ENCODE results near the gene RALGPS1.

Gene RALGPS1

GRCh38 chr9:127139071-127139731 lies 224.6 kb downstream of the RALGPS1 start:
- TF ChIP-seq CTCF (IDR thresholded peaks at IDR 0.05) = no peak
- no peak overlapping the region for H3K4me3 ChIP-seq (ENCODE audit: low read depth in 1 of 2, low read length in 1 of 2)
- H3K27ac ChIP-seq = no peak overlapping the region
- H3K9me3 ChIP-seq = no peaks in the 10 kb centered on the region
- H3K36me3 ChIP-seq = no peaks in the 10 kb centered on the region
- H3K27me3 ChIP-seq = no peaks in the 10 kb centered on the region
- no peaks in the 10 kb centered on the region for H3K4me1 ChIP-seq (ENCODE audit: control insufficient read depth in 1 of 2, insufficient read depth in 1 of 2, low read depth in 1 of 2, low read length in 1 of 2)

- Histone ChIP-seq H3K9me3 (no peaks in the 10 kb centered on the region), H3K36me3 (no peaks in the 10 kb centered on the region), H3K27ac (no peak overlapping the region), H3K27me3 (no peaks in the 10 kb centered on the region), H3K4me1 (ENCODE audit: control insufficient read depth in 1 of 2, insufficient read depth in 1 of 2, low read depth in 1 of 2, low read length in 1 of 2) (no peaks in the 10 kb centered on the region), H3K4me3 (ENCODE audit: low read depth in 1 of 2, low read length in 1 of 2) (no peak overlapping the region)
- TF ChIP-seq CTCF (IDR thresholded peaks at IDR 0.05) = no peak
These were observed 225.2 kb downstream of the RALGPS1 start for GRCh38 chr9:127139775-127140174.

GRCh38 chr9:127140181-127140580 lies 225.6 kb downstream of the RALGPS1 start:
- no peak overlapping the region for H3K27ac ChIP-seq
- no peaks in the 10 kb centered on the region for H3K27me3 ChIP-seq
- TF ChIP-seq CTCF (IDR thresholded peaks at IDR 0.05) = no peak
- no peaks in the 10 kb centered on the region for H3K36me3 ChIP-seq
- no peak overlapping the region for H3K4me3 ChIP-seq (ENCODE audit: low read depth in 1 of 2, low read length in 1 of 2)
- no peaks in the 10 kb centered on the region for H3K4me1 ChIP-seq (ENCODE audit: control insufficient read depth in 1 of 2, insufficient read depth in 1 of 2, low read depth in 1 of 2, low read length in 1 of 2)
- H3K9me3 ChIP-seq = no peaks in the 10 kb centered on the region

GRCh38 chr9:127140842-127141675 lies 226.5 kb downstream of the RALGPS1 start:
- TF ChIP-seq CTCF (IDR thresholded peaks at IDR 0.05) = no peak
- Histone ChIP-seq H3K27ac (no peak overlapping the region), H3K9me3 (no peaks in the 10 kb centered on the region), H3K27me3 (no peaks in the 10 kb centered on the region), H3K36me3 (no peaks in the 10 kb centered on the region), H3K4me3 (ENCODE audit: low read depth in 1 of 2, low read length in 1 of 2) (no peak overlapping the region), H3K4me1 (ENCODE audit: control insufficient read depth in 1 of 2, insufficient read depth in 1 of 2, low read depth in 1 of 2, low read length in 1 of 2) (no peaks in the 10 kb centered on the region)

- no peak overlapping the region for H3K4me3 ChIP-seq (ENCODE audit: low read depth in 1 of 2, low read length in 1 of 2)
- H3K27ac ChIP-seq = no peak overlapping the region
- TF ChIP-seq CTCF (IDR thresholded peaks at IDR 0.05) = no peak
These were observed 227.7 kb downstream of the RALGPS1 start for GRCh38 chr9:127142291-127142690.

More at GRCh38 chr9:127142291-127142690, 227.7 kb downstream of the RALGPS1 start:
- H3K9me3 ChIP-seq = no peaks in the 10 kb centered on the region
- H3K36me3 ChIP-seq = no peaks in the 10 kb centered on the region
- no peaks in the 10 kb centered on the region for H3K4me1 ChIP-seq (ENCODE audit: control insufficient read depth in 1 of 2, insufficient read depth in 1 of 2, low read depth in 1 of 2, low read length in 1 of 2)
- H3K27me3 ChIP-seq = peaks cover 1% of the 10 kb centered on the region
